ENCODE results near the gene RCAN1. TPM values are rescaled to one million over a fixed set of nuclear protein-coding genes. Genes with fewer than 3 reads are reported as not detected.

The RCAN1 gene
- total RNA-seq, 4 donors from 2014 or later = 8.7 to 27.5 (median 22.8) TPM

DNA sequence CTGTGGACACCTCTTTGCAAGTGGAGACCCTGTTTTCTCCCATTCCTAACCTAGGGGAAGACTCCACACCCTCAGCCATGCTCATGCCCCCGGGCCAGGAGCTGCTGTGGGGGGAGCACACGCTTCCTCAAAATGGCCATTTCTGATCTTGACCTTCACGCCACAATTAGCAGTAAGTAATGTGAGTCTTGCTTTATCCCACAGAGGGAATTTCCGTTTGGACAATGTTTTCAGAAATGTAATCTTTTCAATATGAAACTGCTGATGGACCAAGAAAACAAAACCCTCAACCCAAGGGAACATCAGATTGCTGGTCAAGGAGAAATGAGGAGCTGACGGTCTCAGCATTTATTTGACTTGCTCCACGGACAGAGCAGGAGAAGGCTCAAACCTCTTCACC lies 94.6 kb downstream of the RCAN1 start:
- no peak for DNase-seq (ENCODE audit: low spot score in 2 of 2)
- H3K9me3 ChIP-seq = no peaks in the 10 kb centered on the region
- H3K4me3 ChIP-seq = no peak overlapping the region
- H3K27me3 ChIP-seq = no peaks in the 10 kb centered on the region
- 81% methylated on average over 6 of the region's 6 CpGs for WGBS
- TF ChIP-seq POLR2AphosphoS5 (IDR thresholded peaks at IDR 0.05) (no peak), EP300 (IDR thresholded peaks at IDR 0.05) (no peak), CTCF (IDR thresholded peaks at IDR 0.05) (no peak), POLR2A (IDR thresholded peaks at IDR 0.05) (no peak)
- peaks cover 22% of the 10 kb centered on the region for H3K36me3 ChIP-seq
- H3K4me1 ChIP-seq = peaks cover 33% of the 10 kb centered on the region
- H3K27ac ChIP-seq = no peak overlapping the region

- no peak overlapping the region for H3K27ac ChIP-seq
- WGBS = 84% methylated on average over 8 of the region's 8 CpGs
- H3K4me1 ChIP-seq = peaks cover 28% of the 10 kb centered on the region
- TF ChIP-seq CTCF (IDR thresholded peaks at IDR 0.05) (no peak), POLR2A (IDR thresholded peaks at IDR 0.05) (no peak), POLR2AphosphoS5 (IDR thresholded peaks at IDR 0.05) (no peak), EP300 (IDR thresholded peaks at IDR 0.05) (no peak)
- H3K27me3 ChIP-seq = no peaks in the 10 kb centered on the region
- no peak for DNase-seq (ENCODE audit: low spot score in 2 of 2)
- no peaks in the 10 kb centered on the region for H3K9me3 ChIP-seq
- H3K4me3 ChIP-seq = no peak overlapping the region
- H3K36me3 ChIP-seq = peaks cover 22% of the 10 kb centered on the region
These were observed 95.2 kb downstream of the RCAN1 start for GRCh38 chr21:34519694-34520093.

DNA sequence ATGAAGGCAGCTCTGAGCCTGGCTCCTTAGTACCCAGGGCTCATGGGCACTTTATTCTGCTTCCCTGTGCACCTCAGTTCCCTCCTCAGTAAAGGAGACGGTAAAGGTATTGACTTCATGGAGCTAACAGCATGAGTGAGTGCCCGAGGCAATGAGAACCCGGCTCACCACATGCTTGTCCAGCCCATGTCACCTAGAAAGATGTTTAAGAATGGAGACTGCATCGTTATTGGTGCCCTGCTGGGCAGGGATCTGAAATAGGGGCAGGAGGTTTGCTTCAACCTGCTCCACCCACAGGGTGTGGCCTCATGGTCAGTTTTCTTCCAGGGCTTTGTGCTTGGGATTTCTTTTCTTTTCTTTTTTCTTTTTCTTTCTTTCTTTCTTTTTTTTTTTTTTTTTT lies 95.9 kb downstream of the RCAN1 start:
- no peaks in the 10 kb centered on the region for H3K9me3 ChIP-seq
- TF ChIP-seq CTCF (IDR thresholded peaks at IDR 0.05) = no peak
- no peak for TF ChIP-seq POLR2A (IDR thresholded peaks at IDR 0.05)
- TF ChIP-seq EP300 (IDR thresholded peaks at IDR 0.05) = no peak
- TF ChIP-seq POLR2AphosphoS5 (IDR thresholded peaks at IDR 0.05) = no peak
- no peaks in the 10 kb centered on the region for H3K27me3 ChIP-seq
- H3K4me1 ChIP-seq = peaks cover 21% of the 10 kb centered on the region
- no peak overlapping the region for H3K27ac ChIP-seq
- no peak for DNase-seq (ENCODE audit: low spot score in 2 of 2)
- 86% methylated on average over 4 of the region's 4 CpGs for WGBS
- H3K4me3 ChIP-seq = no peak overlapping the region
- peaks cover 22% of the 10 kb centered on the region for H3K36me3 ChIP-seq

DNA sequence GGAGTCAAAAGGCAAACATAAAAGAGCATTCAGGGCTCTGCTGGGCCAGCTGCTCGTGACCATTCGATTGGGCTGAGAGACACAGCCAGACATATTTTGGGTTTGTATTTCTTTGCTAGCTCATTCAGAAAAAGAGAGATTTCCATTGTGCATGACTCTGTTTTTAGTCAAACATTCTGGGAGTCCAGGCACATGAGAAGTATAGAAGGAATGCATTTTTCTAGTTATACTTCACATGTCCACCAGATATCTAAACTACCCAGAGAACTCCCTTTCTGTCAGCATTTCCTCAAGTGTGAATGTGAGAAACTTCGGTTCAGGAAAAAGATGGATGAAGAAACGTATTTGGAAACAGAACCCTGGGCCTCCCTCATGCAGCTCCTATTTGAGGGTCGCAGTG lies 96.6 kb downstream of the RCAN1 start:
- Histone ChIP-seq H3K27ac (no peak overlapping the region), H3K27me3 (no peaks in the 10 kb centered on the region), H3K36me3 (peaks cover 22% of the 10 kb centered on the region), H3K4me1 (peaks cover 16% of the 10 kb centered on the region), H3K9me3 (no peaks in the 10 kb centered on the region), H3K4me3 (no peak overlapping the region)
- no peak for DNase-seq (ENCODE audit: low spot score in 2 of 2)
- 78% methylated on average over 5 of the region's 5 CpGs for WGBS
- TF ChIP-seq CTCF (IDR thresholded peaks at IDR 0.05) (no peak), EP300 (IDR thresholded peaks at IDR 0.05) (no peak), POLR2A (IDR thresholded peaks at IDR 0.05) (no peak), POLR2AphosphoS5 (IDR thresholded peaks at IDR 0.05) (no peak)

- peaks cover 10% of the 10 kb centered on the region for H3K4me1 ChIP-seq
- no peak for DNase-seq (ENCODE audit: low spot score in 2 of 2)
These were observed 97.2 kb downstream of the RCAN1 start for GRCh38 chr21:34517491-34518245.

More at GRCh38 chr21:34517491-34518245, 97.2 kb downstream of the RCAN1 start:
- Histone ChIP-seq H3K27me3 (no peaks in the 10 kb centered on the region), H3K4me3 (no peak overlapping the region), H3K27ac (no peak overlapping the region), H3K36me3 (peaks cover 22% of the 10 kb centered on the region), H3K9me3 (no peaks in the 10 kb centered on the region)
- WGBS = 81% methylated on average over 22 of the region's 22 CpGs
- TF ChIP-seq CTCF (IDR thresholded peaks at IDR 0.05) (no peak), POLR2AphosphoS5 (IDR thresholded peaks at IDR 0.05) (no peak), EP300 (IDR thresholded peaks at IDR 0.05) (no peak), POLR2A (IDR thresholded peaks at IDR 0.05) (no peak)

All from suprapubic skin (tissue), 4 donors.